Neuronal stem cell (in vitro differentiated cells): ENCODE data around the gene CHRM2.

ENCODE experiments used
- DNase-seq: peaks from one replicate; pipeline ENCODE4 v3.0.0-alpha.2; 2013; ENCODE audit warnings: low spot score
- H2AFZ ChIP-seq: one replicate; pipeline ENCODE4 v1.6.1; 2013; ENCODE audit warnings: mild to moderate bottlenecking, low read length, inconsistent platforms
- H2AK5ac ChIP-seq: 2 replicates; pipeline ENCODE4 v1.6.1; 2013; ENCODE audit warnings: low read depth, mild to moderate bottlenecking, inconsistent platforms, low read length, moderate library complexity, mixed read lengths
- H2BK120ac ChIP-seq: 2 replicates; pipeline ENCODE4 v1.6.1; 2013; ENCODE audit warnings: low read depth, mild to moderate bottlenecking, inconsistent platforms, low read length, moderate library complexity, mixed read lengths
- H2BK12ac ChIP-seq: one replicate; pipeline ENCODE4 v1.6.1; 2013; ENCODE audit warnings: low read length, inconsistent platforms
- H2BK15ac ChIP-seq: 2 replicates; pipeline ENCODE4 v1.6.1; 2013; ENCODE audit warnings: mild to moderate bottlenecking, low read length, inconsistent platforms, mixed read lengths
- H2BK5ac ChIP-seq: one replicate; pipeline ENCODE4 v1.6.1; 2013; ENCODE audit warnings: inconsistent platforms, mild to moderate bottlenecking, low read length, moderate library complexity
- H3K14ac ChIP-seq: one replicate; pipeline ENCODE4 v1.6.1; 2013; ENCODE audit warnings: low read length, inconsistent platforms
- H3K18ac ChIP-seq: 2 replicates; pipeline ENCODE4 v1.6.1; 2013; ENCODE audit warnings: low read length, inconsistent platforms
- H3K23ac ChIP-seq: 2 replicates; pipeline ENCODE4 v1.6.1; 2013; ENCODE audit warnings: low read depth, mild to moderate bottlenecking, mixed read lengths, low read length, inconsistent platforms; ENCODE audit not compliant: poor library complexity
- H3K27ac ChIP-seq: replicated peaks from 3 replicates; pipeline ENCODE4 v1.5.1; 2013; ENCODE audit warnings: low read length, inconsistent platforms
- H3K27me3 ChIP-seq, 3 experiments: 2 replicates each; pipeline ENCODE4 v1.6.1; 2013; ENCODE audit warnings: low read length in 3 of 3, mild to moderate bottlenecking in 2 of 3, inconsistent platforms in 1 of 3, low read depth in 1 of 3, mixed read lengths in 1 of 3, moderate library complexity in 1 of 3; ENCODE audit not compliant: control insufficient read depth in 3 of 3, insufficient read depth in 3 of 3
- H3K36me3 ChIP-seq, 2 donors: replicated peaks in 1 of 2; 2 replicates each; pipeline ENCODE4 v1.6.1; 2013; ENCODE audit warnings: low read length in 2 of 2; ENCODE audit not compliant: control insufficient read depth in 2 of 2, insufficient read depth in 2 of 2
- H3K4ac ChIP-seq: 2 replicates; pipeline ENCODE4 v1.6.1; 2013; ENCODE audit warnings: inconsistent platforms, mild to moderate bottlenecking, low read length, moderate library complexity
- H3K4me1 ChIP-seq, 2 donors: 1 replicate in 1 of 2; 2 replicates in 1 of 2; pipeline ENCODE4 v1.6.1; 2013; ENCODE audit warnings: low read length in 2 of 2, low read depth in 1 of 2; ENCODE audit not compliant: control insufficient read depth in 2 of 2, insufficient read depth in 1 of 2
- H3K4me2 ChIP-seq: one replicate; pipeline ENCODE4 v1.6.1; 2013; ENCODE audit warnings: mild to moderate bottlenecking, low read length, inconsistent platforms; ENCODE audit not compliant: insufficient read depth, poor library complexity, severe bottlenecking
- H3K4me3 ChIP-seq, 2 donors: 2 replicates each; pipeline ENCODE4 v1.5.1; 2013; ENCODE audit warnings: low read length in 2 of 2, mild to moderate bottlenecking in 2 of 2, inconsistent platforms in 1 of 2, moderate library complexity in 1 of 2
- H3K79me1 ChIP-seq: one replicate; pipeline ENCODE4 v1.6.1; 2013; ENCODE audit warnings: low read depth, mild to moderate bottlenecking, inconsistent platforms, low read length, moderate library complexity
- H3K9ac ChIP-seq: one replicate; pipeline ENCODE4 v1.6.1; 2013; ENCODE audit warnings: mild to moderate bottlenecking, low read depth, low read length, inconsistent platforms; ENCODE audit not compliant: poor library complexity
- H3K9me3 ChIP-seq, 2 donors: replicated peaks in 1 of 2; 2 replicates each; pipeline versions ENCODE3 to v1.6.1; 2013; ENCODE audit warnings: low read length in 2 of 2, mild to moderate bottlenecking in 2 of 2, inconsistent platforms in 1 of 2, low read depth in 1 of 2, mixed read lengths in 1 of 2, moderate library complexity in 1 of 2; ENCODE audit not compliant: control insufficient read depth in 2 of 2, insufficient read depth in 1 of 2
- H4K8ac ChIP-seq: one replicate; pipeline ENCODE4 v1.6.1; 2013; ENCODE audit warnings: low read depth, mild to moderate bottlenecking, inconsistent platforms, low read length, moderate library complexity
- H4K91ac ChIP-seq: one replicate; pipeline ENCODE4 v1.6.1; 2013; ENCODE audit warnings: low read length, low read depth, mild to moderate bottlenecking, inconsistent platforms; ENCODE audit not compliant: poor library complexity
- WGBS, 2 donors: extraction: QIAGEN DNeasy Blood & Tissue Kit; methylation state at CpG; one replicate each; pipeline ENCODE4 v1.1.7; 2013; ENCODE audit warnings: missing lambda C conversion rate in 2 of 2, mixed read lengths in 1 of 2; ENCODE audit not compliant: insufficient read length in 2 of 2, insufficient replicate concordance in 1 of 2; ENCODE audit errors: extremely low coverage in 2 of 2; 5-methylcytosine and 5-hydroxymethylcytosine counted together

CHRM2 gene

DNA sequence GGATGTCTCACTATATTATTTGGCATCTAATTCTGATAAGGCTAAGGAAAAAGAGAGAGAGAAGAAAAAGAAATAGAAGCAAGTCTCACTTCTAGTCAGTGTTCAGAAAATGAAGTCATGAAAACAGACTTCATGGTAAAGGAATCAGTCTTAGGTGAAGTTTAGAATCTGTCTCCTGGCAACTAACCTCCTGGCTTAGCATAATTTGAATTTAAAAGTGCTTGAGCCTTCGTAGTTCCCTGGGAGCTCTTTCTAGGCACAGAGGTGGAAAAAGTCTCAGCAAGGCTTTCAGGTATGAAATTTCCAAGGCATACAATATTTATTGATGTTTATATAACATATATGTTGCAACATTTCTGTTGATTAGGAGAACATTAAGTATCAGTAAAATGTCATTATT, 10.4 kb downstream of the CHRM2 start:
- no peak overlapping the region for H4K8ac ChIP-seq
- H3K79me1 ChIP-seq = no peaks in the 10 kb centered on the region
- no peak overlapping the region for H3K14ac ChIP-seq
- H3K9me3 ChIP-seq = no peaks in the 10 kb centered on the region
- no peak for DNase-seq
- no peak overlapping the region for H2BK5ac ChIP-seq
- no peaks in the 10 kb centered on the region for H3K36me3 ChIP-seq
- no peak overlapping the region for H3K18ac ChIP-seq
- no peak overlapping the region for H4K91ac ChIP-seq
- no peaks in the 10 kb centered on the region for H3K4me1 ChIP-seq
- no peak overlapping the region for H2BK15ac ChIP-seq
- H3K9ac ChIP-seq = no peak overlapping the region
- H2AFZ ChIP-seq = no peak overlapping the region
- H3K4me3 ChIP-seq = no peak overlapping the region
- H2AK5ac ChIP-seq = no peak overlapping the region
- WGBS, 2 donors = no CpG with 5 or more reads among the region's 1 CpG
- no peak overlapping the region for H2BK12ac ChIP-seq
- no peak overlapping the region for H3K27ac ChIP-seq
- H3K4ac ChIP-seq = no peak overlapping the region
- no peak overlapping the region for H2BK120ac ChIP-seq
- peaks cover 0 to 3% (median 0%) of the 10 kb centered on the region in 3 experiments for H3K27me3 ChIP-seq
- no peak overlapping the region for H3K23ac ChIP-seq
- no peak overlapping the region for H3K4me2 ChIP-seq

DNA sequence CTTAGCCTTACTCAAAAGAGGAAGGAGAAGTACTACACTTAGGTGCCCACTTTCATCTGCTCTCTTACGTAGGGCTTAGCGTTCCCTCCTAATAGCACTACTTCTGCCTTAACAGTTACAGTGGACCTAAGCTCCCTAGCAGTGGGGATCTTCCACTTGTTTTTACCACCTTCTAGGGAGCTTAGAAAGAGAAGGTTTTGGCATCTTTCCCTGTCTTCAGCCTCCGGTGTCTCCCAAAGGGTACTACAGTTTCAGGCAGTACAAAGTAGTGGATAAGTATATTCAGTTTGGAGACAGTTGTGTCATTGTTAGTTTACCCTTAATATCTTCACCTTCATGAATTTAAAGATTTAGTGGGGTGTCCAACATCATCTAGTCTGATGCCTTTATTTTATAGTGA, 14.6 kb downstream of the CHRM2 start:
- Histone ChIP-seq H3K79me1 (no peaks in the 10 kb centered on the region), H3K14ac (no peak overlapping the region), H3K27ac (no peak overlapping the region), H2BK5ac (no peak overlapping the region), H3K27me3 (peaks cover 0 to 5% (median 0%) of the 10 kb centered on the region in 3 experiments), H4K91ac (no peak overlapping the region), H3K4me3 (no peak overlapping the region), H3K18ac (no peak overlapping the region), H2BK120ac (no peak overlapping the region), H3K4me1 (no peaks in the 10 kb centered on the region), H2BK15ac (no peak overlapping the region), H4K8ac (no peak overlapping the region), H2BK12ac (no peak overlapping the region), H3K9me3 (no peaks in the 10 kb centered on the region), H3K9ac (no peak overlapping the region), H2AK5ac (no peak overlapping the region), H2AFZ (no peak overlapping the region), H3K36me3 (no peaks in the 10 kb centered on the region), H3K4ac (no peak overlapping the region), H3K23ac (no peak overlapping the region), H3K4me2 (no peak overlapping the region)
- no CpG with 5 or more reads among the region's 3 CpGs for WGBS, 2 donors
- no peak for DNase-seq

DNA sequence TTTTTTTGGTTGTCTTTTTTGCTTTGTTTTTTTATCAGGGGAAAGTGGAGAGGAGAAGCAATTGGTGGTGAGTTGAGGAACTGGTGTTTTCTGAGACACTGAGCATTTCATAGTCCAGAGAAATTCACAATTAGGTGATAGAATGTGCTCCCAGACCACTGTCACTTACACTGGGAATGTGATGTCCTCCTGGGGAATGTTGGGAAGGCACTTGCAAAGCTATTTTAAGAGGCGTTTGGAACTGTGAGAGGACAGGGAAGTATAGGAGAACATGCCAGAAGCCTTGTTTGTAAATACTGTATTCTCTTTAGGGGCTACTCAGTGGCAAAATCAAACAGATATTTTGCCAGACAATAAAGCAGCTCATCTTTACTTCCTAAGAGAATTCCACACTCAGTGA, 16.0 kb downstream of the CHRM2 start:
- no peak overlapping the region for H3K14ac ChIP-seq
- no peak overlapping the region for H4K8ac ChIP-seq
- H2AFZ ChIP-seq = no peak overlapping the region
- H3K9me3 ChIP-seq = no peaks in the 10 kb centered on the region
- H2AK5ac ChIP-seq = no peak overlapping the region
- H3K9ac ChIP-seq = no peak overlapping the region
- H3K27ac ChIP-seq = no peak overlapping the region
- no peak overlapping the region for H2BK15ac ChIP-seq
- H3K27me3 ChIP-seq = peaks cover 0 to 5% (median 0%) of the 10 kb centered on the region in 3 experiments
- no peak for DNase-seq
- H3K4me1 ChIP-seq = no peaks in the 10 kb centered on the region
- H3K4me3 ChIP-seq = no peak overlapping the region
- no peak overlapping the region for H3K4me2 ChIP-seq
- no peak overlapping the region for H2BK120ac ChIP-seq
- H3K79me1 ChIP-seq = no peaks in the 10 kb centered on the region
- H4K91ac ChIP-seq = no peak overlapping the region
- WGBS, 2 donors = no CpG with 5 or more reads among the region's 1 CpG
- no peaks in the 10 kb centered on the region for H3K36me3 ChIP-seq
- H3K23ac ChIP-seq = no peak overlapping the region
- no peak overlapping the region for H2BK5ac ChIP-seq
- H3K18ac ChIP-seq = no peak overlapping the region
- H2BK12ac ChIP-seq = no peak overlapping the region
- H3K4ac ChIP-seq = no peak overlapping the region

DNA sequence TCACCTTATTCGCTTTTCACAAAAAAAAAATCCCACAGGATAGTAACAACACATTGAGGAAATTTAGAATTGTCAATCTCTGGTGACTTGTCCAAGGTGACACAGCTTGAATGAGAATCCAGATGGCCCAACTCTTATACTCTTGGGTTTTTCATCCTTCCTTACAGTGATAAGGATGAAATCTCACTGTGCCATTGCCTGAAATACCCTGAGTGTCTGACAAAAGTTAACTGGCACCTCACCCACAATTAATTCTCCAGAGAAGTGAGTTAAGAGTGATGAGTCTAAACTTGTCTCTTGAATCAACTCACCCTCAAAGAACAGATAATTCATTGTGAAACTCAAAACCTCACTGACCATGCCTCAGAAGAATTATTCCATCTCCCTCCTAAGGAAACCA, 18.9 kb downstream of the CHRM2 start:
- no peak overlapping the region for H3K23ac ChIP-seq
- H2BK15ac ChIP-seq = no peak overlapping the region
- H2AFZ ChIP-seq = no peak overlapping the region
- no peak overlapping the region for H3K4me2 ChIP-seq
- no peaks in the 10 kb centered on the region for H3K79me1 ChIP-seq
- WGBS, 2 donors = no CpG with 5 or more reads among the region's 1 CpG
- no peak overlapping the region for H3K9ac ChIP-seq
- no peak overlapping the region for H4K91ac ChIP-seq
- H3K27ac ChIP-seq = no peak overlapping the region
- H3K4me1 ChIP-seq = no peaks in the 10 kb centered on the region
- no peak overlapping the region for H3K14ac ChIP-seq
- no peaks in the 10 kb centered on the region for H3K9me3 ChIP-seq
- H2BK12ac ChIP-seq = no peak overlapping the region
- H3K27me3 ChIP-seq = peaks cover 0 to 5% (median 0%) of the 10 kb centered on the region in 3 experiments
- no peak overlapping the region for H3K4me3 ChIP-seq
- no peak overlapping the region for H3K4ac ChIP-seq
- H3K36me3 ChIP-seq = no peaks in the 10 kb centered on the region
- no peak overlapping the region for H4K8ac ChIP-seq
- H2AK5ac ChIP-seq = no peak overlapping the region
- no peak overlapping the region for H2BK120ac ChIP-seq
- no peak for DNase-seq
- H2BK5ac ChIP-seq = no peak overlapping the region
- no peak overlapping the region for H3K18ac ChIP-seq
